Skin epidermis (tissue), 12 donors: ENCODE results near the gene ATP2C2.
A peak's percentile ranks its signal among the peaks of the same experiment; 100 is the strongest.

Experiments used
- H3K27ac ChIP-seq, 21 experiments: fragments of 200-600 bp; sonication (generic) in 11 of 21; one replicate each; pipeline ENCODE4 v1.5.0; 2020; ENCODE audit warnings: mild to moderate bottlenecking in 3 of 21, inconsistent platforms in 2 of 21, moderate library complexity in 2 of 21
- H3K4me3 ChIP-seq, 7 experiments: fragments of 200-600 bp; sonication (generic) in 2 of 7; one replicate each; pipeline ENCODE4 v1.5.0; 2020; ENCODE audit warnings: inconsistent platforms in 2 of 7, mild to moderate bottlenecking in 2 of 7, moderate library complexity in 1 of 7

The ATP2C2 gene

DNA sequence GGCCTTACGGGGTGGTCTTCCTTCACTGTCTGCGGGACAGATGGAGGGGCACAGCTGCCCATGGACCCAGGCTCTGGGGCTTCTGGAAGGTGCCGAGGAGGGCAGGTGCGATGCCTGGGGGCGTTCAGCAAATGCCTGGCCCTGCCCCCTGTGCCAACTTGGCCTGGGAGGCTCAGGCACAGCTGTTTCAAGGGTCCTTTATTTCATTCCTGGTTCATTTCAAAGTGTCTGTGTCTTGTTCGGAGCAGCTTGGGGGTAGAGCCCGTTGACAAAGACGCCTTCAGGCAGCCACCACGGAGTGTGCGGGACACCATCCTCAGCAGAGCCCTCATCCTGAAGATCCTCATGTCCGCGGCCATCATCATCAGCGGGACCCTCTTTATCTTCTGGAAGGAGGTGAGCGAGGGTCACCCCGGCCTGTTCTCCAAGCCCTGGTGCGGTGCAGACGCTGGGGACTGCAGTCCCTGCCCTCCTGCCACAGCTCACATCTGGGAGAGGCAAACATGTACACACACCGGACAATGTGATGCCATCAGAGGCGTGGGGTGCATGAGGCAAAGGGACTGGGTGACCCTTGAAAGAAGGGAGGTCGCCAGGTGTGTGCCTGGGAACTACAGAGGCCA is 92.2 kb downstream of the ATP2C2 start:
- no peak overlapping the region for H3K27ac ChIP-seq
- H3K4me3 ChIP-seq, result no peak overlapping the region

DNA sequence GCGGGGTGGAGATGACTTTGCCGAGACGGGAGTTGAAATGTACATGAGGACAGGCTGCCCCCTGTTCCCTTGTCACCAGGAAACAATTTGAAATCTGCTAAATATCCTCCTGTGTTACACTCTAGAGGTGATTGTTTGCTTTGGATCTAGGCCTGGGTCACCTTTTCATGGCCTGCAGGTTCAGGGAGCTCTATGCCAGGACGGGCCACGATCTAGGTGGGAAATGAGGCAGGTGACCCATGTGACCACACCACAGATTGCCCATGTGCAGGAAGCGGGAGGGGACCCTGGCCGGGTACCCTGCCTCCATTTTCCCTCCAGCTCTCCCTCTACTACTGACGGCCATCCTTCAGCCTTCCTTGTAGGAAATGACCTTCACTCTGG is 92.7 kb downstream of the ATP2C2 start:
- Histone ChIP-seq H3K4me3 (no peak overlapping the region), H3K27ac (no peak overlapping the region)

- Histone ChIP-seq H3K27ac (no peak overlapping the region), H3K4me3 (no peak overlapping the region)
These were observed 93.3 kb downstream of the ATP2C2 start for GRCh38 chr16:84461413-84462295.

GRCh38 chr16:84462296-84463210 is 94.2 kb downstream of the ATP2C2 start:
- Histone ChIP-seq H3K27ac (no peak overlapping the region), H3K4me3 (no peak overlapping the region)

GRCh38 chr16:84463221-84463620 is 94.9 kb downstream of the ATP2C2 start:
- no peak overlapping the region for H3K4me3 ChIP-seq
- no peak overlapping the region for H3K27ac ChIP-seq

- Histone ChIP-seq H3K4me3 (no peak overlapping the region), H3K27ac (no peak overlapping the region)
These were observed 95.8 kb downstream of the ATP2C2 start for GRCh38 chr16:84464116-84464515.

DNA sequence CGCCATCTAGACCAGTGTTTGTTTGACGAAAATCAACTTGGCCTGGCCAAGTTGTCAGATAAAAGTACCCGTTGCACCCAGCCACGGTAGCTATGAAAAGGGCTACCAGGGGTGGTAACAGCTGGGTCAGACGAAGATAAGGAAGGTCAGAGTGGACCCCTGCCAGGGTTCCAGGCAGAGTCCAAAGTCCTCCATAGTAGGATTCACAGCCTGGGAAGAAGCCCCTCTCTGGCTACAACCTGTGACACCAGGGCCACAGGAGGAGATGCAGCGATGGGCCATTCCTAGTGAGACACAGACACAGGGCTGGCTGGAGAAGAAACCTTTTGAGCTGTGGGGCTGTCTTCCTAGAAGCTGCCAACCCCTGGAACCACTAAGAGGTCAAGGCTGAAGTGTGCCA is 96.8 kb downstream of the ATP2C2 start:
- Histone ChIP-seq H3K4me3 (no peak overlapping the region), H3K27ac (no peak overlapping the region)

GRCh38 chr16:84466692-84467091 is 98.4 kb downstream of the ATP2C2 start:
- Histone ChIP-seq H3K27ac (no peak overlapping the region), H3K4me3 (no peak overlapping the region)

DNA sequence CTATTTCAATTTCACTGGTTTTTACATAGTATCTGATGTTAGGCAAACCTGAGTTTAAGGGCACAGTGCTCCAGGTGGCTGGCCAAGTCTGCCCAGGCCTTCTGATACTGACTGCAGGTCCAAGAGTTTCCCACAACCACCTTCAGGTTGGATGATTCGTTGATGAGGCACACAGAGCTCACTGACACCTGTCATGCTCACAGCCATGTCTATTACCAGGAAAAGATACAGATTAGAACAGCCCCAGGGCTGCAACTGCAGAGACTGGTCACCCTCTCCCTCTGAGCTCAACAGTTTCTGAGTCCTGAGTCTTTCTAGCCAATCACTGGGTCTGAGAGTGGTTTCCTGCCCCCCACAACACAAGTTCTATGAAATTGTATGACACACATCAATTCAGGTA is 98.9 kb downstream of the ATP2C2 start:
- Histone ChIP-seq H3K27ac (no peak overlapping the region), H3K4me3 (no peak overlapping the region)

GRCh38 chr16:84467709-84468108 is 99.4 kb downstream of the ATP2C2 start:
- no peak overlapping the region for H3K27ac ChIP-seq
- no peak overlapping the region for H3K4me3 ChIP-seq

DNA sequence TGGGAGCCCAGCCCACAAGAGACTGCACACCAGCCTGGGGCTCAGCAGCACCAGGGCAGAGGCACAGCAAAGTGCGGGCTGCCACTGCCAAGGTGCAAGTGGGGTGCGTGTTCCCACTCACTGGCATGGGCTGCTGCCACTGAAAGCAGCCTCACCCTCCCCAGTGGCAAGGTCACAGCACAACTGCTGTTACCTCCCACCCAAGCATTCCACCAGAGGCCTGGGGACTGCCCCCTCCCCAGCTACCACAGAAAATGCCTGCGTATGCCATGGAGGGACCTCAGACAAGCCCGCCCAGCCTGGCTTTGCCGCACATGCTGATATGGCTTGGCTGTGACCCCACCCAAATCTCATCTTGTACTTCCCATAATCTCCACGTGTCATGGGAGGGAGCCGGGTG is 103.0 kb downstream of the ATP2C2 start:
- Histone ChIP-seq H3K4me3 (no peak overlapping the region), H3K27ac (no peak overlapping the region)

DNA sequence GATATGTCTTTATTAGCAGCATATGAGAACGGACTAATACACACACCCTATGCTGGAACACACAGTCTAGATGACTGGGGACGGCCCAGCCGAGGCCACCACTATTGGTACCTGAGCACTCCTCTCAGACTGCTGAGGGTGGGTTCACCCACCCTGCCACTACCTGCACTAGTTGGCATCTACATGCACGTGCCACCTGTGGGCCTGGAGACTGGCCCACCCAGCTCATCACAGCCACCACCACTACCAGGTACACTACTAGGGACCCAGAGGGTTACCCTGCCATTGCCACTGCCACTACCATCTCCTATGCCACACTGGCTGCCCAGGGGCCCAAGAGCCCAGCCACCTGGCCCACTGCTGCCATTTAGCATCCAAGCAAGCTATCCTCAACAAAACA is 103.6 kb downstream of the ATP2C2 start:
- Histone ChIP-seq H3K4me3 (no peak overlapping the region), H3K27ac (no peak overlapping the region)

DNA sequence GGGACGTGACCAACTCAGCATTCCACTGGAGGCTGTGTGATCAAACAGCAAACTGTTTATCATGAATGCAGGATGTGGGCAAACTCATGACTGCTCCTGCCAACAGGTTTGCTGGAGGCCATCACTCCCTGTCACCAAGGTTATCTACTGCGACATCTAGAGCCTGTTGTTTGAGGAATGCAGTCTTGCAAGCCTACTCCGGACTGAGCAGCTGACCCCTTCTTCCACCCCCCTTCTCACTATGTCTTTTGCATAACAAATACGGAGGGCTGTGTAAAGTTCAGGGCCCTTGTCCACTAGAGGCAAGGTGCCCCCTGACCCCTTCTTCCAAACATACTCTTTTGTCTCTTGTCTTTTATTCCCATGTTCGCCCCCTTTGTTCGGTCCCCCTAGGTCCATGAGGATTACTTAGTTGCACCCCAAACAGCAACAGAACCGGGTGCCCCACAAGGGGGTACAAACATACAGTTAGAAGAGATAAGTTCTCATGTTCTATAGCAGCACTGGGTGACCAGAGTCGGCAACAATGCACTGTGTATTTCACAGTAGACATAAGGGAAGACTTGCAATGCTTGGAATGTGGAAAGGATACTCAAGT is 107.4 kb downstream of the ATP2C2 start:
- Histone ChIP-seq H3K27ac (no peak overlapping the region), H3K4me3 (no peak overlapping the region)

GRCh38 chr16:84476401-84476800 is 108.1 kb downstream of the ATP2C2 start:
- Histone ChIP-seq H3K4me3 (no peak overlapping the region), H3K27ac (no peak overlapping the region)

- Histone ChIP-seq H3K4me3 (no peak overlapping the region), H3K27ac (no peak overlapping the region)
These were observed 109.3 kb downstream of the ATP2C2 start for GRCh38 chr16:84477661-84478060.

DNA sequence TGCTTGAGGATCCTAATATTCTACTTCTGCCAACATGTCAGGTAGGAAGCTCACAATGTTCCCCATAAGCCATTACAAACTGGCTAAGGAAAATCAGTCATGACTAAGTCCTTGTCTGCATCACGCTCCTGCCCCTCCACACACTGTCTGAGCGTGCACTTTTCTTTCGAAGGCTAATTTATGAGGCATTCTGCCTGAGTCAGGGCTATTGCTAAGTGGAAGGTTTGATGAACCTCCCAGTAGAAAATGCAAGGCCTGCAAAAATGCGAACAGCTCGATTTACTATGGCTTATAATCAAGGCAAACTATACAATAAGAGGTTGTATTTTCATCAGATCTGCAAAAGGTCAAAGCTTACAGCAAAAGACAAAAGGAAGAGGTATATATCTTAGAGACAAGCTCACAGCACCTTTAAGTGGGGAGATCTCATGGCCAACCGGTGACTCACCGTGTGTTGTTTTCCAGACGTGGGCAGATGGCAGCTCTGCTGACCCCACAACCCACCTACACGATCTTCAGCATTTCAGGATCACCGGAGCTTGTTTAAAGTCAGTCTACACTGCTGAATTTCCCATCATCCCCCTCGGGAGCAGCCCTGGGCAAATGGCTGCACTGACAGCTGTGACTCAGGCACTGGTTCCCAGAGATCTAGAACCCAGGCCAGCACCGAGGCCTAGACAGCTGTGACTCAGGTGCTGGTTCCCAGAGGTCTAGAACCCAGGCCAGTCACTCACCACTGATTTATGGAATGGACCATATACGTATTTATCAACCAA is 110.0 kb downstream of the ATP2C2 start:
- Histone ChIP-seq H3K27ac (peak overlapping the region in 2 of 21 experiments; percentile 10 to 44), H3K4me3 (no peak overlapping the region)

- Histone ChIP-seq H3K27ac (no peak overlapping the region), H3K4me3 (no peak overlapping the region)
These were observed 111.5 kb downstream of the ATP2C2 start for GRCh38 chr16:84479716-84480450.

DNA sequence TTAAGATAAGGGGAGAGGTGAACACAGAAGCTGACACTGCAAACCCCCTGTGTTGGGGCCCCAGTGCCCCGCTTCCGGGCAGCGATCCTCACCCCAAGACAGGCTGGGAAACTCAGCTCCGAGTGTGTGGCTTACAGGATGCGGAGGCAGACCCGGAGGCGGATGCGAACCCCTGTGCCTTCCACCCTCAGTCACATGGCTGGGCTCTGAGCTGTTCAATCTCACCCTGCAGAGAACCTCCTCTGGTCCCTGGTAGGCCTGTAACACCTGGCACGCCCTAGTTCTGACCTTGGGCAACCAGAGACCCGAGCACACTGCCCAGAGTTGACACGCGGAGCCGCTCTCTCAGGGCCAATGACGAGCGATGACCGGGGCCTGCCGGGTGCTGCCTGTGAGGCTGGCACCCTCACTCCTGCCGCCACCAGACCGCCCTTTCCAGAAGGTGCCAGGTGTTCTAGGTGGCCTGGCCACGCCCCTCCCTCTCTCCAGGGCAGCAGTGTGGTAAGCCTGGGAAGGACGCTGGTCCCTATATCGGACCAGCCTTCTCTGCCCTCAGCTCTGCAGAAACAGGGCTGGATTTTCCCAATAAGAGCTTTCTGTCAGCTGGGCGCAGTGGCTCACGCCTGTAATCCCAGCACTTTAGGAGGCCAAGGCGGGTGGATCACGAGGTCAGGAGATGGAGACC is 112.9 kb downstream of the ATP2C2 start:
- Histone ChIP-seq H3K4me3 (no peak overlapping the region), H3K27ac (no peak overlapping the region)
